Activated CD8-positive, alpha-beta T cell treated with anti-CD3 and anti-CD28 coated beads for 36 hours (primary cell): ENCODE measurements around the gene CACNG5. TPM values are rescaled to one million over a fixed set of nuclear protein-coding genes. Genes with fewer than 3 reads are reported as not detected.

ENCODE experiments used
- ATAC-seq: fragments of 200-7000 bp; cut with Tn5 transposase; one replicate; pipeline ENCODE4 v1.10.0; 2021; ENCODE audit warnings: mild to moderate bottlenecking, moderate library complexity
- CTCF ChIA-PET: fragments of 350-600 bp; sonication (Branson Sonifier 250); formaldehyde crosslinking; loops from one replicate; lab custom pipeline; 2021; ENCODE audit warnings: antibody characterized with exemption; lab: Charles Lee
- POLR2A ChIA-PET: fragments of 350-600 bp; sonication (Branson Sonifier 250); formaldehyde crosslinking; loops from one replicate; lab custom pipeline; 2021; ENCODE audit warnings: antibody characterized with exemption; lab: Charles Lee
- DNase-seq: peaks from one replicate; pipeline ENCODE4 v3.0.0-alpha.2; 2020
- H3K27ac Mint-ChIP-seq: one replicate; pipeline ENCODE4 v1.8.0; 2021; ENCODE audit warnings: mild to moderate bottlenecking, mixed read lengths
- H3K27me3 Mint-ChIP-seq: one replicate; pipeline ENCODE4 v1.8.0; 2021; ENCODE audit warnings: mixed read lengths
- H3K36me3 Mint-ChIP-seq: one replicate; pipeline ENCODE4 v1.8.0; 2021; ENCODE audit warnings: low read depth, mixed read lengths
- H3K4me1 Mint-ChIP-seq: one replicate; pipeline ENCODE4 v1.8.0; 2021; ENCODE audit warnings: low read depth, mixed read lengths
- H3K4me3 Mint-ChIP-seq: one replicate; pipeline ENCODE4 v1.8.0; 2021; ENCODE audit warnings: mild to moderate bottlenecking, moderate library complexity, mixed read lengths
- H3K9me3 Mint-ChIP-seq: one replicate; pipeline ENCODE4 v1.8.0; 2021; ENCODE audit warnings: mixed read lengths
- intact Hi-C: fragments of 100-400 bp; cut with micrococcal nuclease; formaldehyde crosslinking; loops from one replicate; pipeline ENCODE4 v1.10.0; 2022
- total RNA-seq, 2 experiments: library from RNA; stranded (reverse); gene quantifications; one replicate each; pipeline ENCODE4 v1.2.3, GENCODE V29; 2021
- TF ChIP-seq, protein P1 (sequence below): fragments of 200-600 bp; IDR thresholded peaks from one replicate; pipeline ENCODE4 v1.8.0; 2022; ENCODE audit warnings: antibody characterized with exemption, mild to moderate bottlenecking

The CACNG5 gene
- total RNA-seq, 2 experiments from 2014 or later: not detected

DNA sequence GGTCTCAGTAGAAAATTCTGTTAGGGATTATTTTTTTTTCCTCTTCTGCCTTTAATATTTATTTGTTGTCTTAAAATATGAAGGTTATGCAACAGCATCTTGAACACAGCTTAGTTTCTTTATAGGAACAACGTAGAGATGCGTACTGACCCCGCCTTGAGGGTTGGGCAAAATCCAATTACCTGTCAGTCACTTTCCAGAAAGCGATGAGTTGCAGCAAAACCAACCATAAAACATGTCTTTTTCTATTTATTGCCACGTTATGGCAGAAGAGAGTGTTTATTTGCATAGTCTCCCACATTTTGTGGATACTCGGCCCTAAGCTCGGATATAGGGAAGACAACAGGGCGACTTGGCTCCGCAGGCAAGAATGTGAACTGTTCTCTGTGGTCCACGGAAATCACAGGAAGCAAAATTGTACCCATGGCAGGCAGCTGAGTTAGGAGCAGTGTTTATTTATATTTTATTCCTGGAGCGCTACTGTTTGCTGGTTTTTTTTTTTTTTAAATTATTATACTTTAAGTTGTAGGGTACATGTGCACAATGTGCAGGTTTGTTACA lies 44.3 kb upstream of the CACNG5 start:
- ATAC-seq: no peak
- no peak for DNase-seq
- Mint-ChIP-seq H3K36me3 (peaks cover 47% of the 10 kb centered on the region), H3K27ac (no peak overlapping the region), H3K27me3 (no peaks in the 10 kb centered on the region), H3K4me3 (no peak overlapping the region), H3K4me1 (peaks cover 6% of the 10 kb centered on the region), H3K9me3 (no peaks in the 10 kb centered on the region)
- intact Hi-C loops: no loop called here
- TF ChIP-seq, protein P1, sequence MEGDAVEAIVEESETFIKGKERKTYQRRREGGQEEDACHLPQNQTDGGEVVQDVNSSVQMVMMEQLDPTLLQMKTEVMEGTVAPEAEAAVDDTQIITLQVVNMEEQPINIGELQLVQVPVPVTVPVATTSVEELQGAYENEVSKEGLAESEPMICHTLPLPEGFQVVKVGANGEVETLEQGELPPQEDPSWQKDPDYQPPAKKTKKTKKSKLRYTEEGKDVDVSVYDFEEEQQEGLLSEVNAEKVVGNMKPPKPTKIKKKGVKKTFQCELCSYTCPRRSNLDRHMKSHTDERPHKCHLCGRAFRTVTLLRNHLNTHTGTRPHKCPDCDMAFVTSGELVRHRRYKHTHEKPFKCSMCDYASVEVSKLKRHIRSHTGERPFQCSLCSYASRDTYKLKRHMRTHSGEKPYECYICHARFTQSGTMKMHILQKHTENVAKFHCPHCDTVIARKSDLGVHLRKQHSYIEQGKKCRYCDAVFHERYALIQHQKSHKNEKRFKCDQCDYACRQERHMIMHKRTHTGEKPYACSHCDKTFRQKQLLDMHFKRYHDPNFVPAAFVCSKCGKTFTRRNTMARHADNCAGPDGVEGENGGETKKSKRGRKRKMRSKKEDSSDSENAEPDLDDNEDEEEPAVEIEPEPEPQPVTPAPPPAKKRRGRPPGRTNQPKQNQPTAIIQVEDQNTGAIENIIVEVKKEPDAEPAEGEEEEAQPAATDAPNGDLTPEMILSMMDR: no peak
- ChIA-PET POLR2A (no interaction called here), CTCF (interaction anchor here (1.1 kb wide), 1 partner anchor 9 kb away, joined by 3 read pairs; no protein-coding TSS in a partner anchor)

DNA sequence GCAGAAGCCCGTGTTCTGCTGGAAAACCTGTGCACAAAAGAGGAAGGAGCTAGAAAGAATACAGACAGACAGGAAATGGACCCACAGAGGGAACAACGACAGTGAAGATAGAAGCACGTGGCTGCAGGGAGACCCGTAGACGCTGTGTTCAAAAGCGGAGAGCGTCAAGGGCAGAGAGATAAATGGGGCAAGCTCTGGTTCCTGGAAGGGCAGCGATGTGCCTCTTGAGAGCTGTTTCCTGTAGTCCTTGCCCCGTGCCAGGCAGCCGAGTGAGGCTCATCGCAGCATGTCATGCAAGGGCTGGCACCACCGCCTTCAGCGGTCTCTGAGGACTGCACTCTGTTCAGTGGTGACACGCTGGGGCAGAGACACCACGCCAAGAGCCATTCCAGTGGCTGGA lies 43.6 kb upstream of the CACNG5 start:
- CTCF ChIA-PET: no interaction called here
- POLR2A ChIA-PET: interaction anchor here (0.7 kb wide), 1 partner anchor 19 kb away, joined by 3 read pairs; no protein-coding TSS in a partner anchor
- H3K4me1 Mint-ChIP-seq: peaks cover 6% of the 10 kb centered on the region

DNA sequence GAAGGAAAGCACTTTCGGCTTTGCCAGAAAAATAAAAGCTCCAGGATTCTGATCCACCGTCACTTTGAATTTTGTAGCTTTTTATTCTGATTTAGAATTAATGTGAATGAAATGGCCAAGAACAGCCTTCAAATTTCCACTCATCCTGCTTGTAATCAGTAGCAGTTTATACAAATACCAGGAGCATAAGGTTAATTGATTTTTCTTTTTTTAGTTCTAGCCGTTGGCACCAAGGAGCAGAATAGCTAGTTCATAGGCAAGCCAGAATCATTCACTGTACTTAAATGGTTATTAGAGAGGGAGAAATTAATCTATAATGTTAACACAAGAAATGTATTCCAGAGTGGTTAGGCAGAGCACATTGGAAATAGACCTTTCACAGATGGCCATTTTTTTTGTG lies 41.1 kb upstream of the CACNG5 start:
- intact Hi-C loops: no loop called here
- H3K27ac Mint-ChIP-seq: no peak overlapping the region
- TF ChIP-seq, protein P1: no peak
- DNase-seq (no peak), ATAC-seq (no peak)
- POLR2A ChIA-PET: interaction anchor here (0.6 kb wide), 1 partner anchor 242 kb away, joined by 3 read pairs; no protein-coding TSS in a partner anchor
- H3K9me3 Mint-ChIP-seq: no peaks in the 10 kb centered on the region
- peaks cover 56% of the 10 kb centered on the region for H3K36me3 Mint-ChIP-seq
- peaks cover 6% of the 10 kb centered on the region for H3K4me1 Mint-ChIP-seq
- H3K4me3 Mint-ChIP-seq: no peak overlapping the region
- CTCF ChIA-PET: no interaction called here
- H3K27me3 Mint-ChIP-seq: no peaks in the 10 kb centered on the region

More for the DNA sequence above, 43.6 kb upstream of the CACNG5 start:
- no peak overlapping the region for H3K4me3 Mint-ChIP-seq
- H3K27ac Mint-ChIP-seq: peak overlapping the region; percentile 6
- H3K9me3 Mint-ChIP-seq: no peaks in the 10 kb centered on the region
- H3K27me3 Mint-ChIP-seq: no peaks in the 10 kb centered on the region
- ATAC-seq: peak; percentile 24
- TF ChIP-seq, protein P1: no peak
- intact Hi-C loops: no loop called here
- H3K36me3 Mint-ChIP-seq: peaks cover 54% of the 10 kb centered on the region
- DNase-seq: no peak

DNA sequence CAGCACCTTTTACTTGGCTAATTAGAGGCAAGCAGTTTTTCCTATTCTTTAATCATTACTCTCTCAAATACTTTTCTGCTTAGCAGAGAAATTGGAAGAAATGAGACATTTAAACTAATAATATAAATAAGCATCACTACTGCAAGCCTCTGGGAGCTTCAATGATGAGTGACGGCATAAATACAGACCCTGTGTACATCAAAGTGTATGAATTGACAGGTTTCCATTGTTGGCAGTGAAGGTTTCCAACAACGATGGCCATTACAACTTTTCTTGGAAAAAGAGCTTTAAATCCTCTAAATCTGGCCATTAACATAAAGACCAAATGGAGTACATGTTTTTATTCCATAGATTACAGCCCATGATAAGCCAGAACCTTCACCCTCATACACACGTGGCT lies 39.4 kb upstream of the CACNG5 start:
- H3K4me3 Mint-ChIP-seq: no peak overlapping the region
- no peaks in the 10 kb centered on the region for H3K27me3 Mint-ChIP-seq
- H3K9me3 Mint-ChIP-seq: no peaks in the 10 kb centered on the region
- intact Hi-C loops: no loop called here
- DNase-seq: no peak
- H3K36me3 Mint-ChIP-seq: peaks cover 55% of the 10 kb centered on the region
- H3K27ac Mint-ChIP-seq: no peak overlapping the region
- peaks cover 4% of the 10 kb centered on the region for H3K4me1 Mint-ChIP-seq
- no peak for ATAC-seq
- CTCF ChIA-PET: interaction anchor here (1.2 kb wide), 1 partner anchor 54 kb away, joined by 3 read pairs; no protein-coding TSS in a partner anchor
- POLR2A ChIA-PET: no interaction called here
- TF ChIP-seq, protein P1: no peak

DNA sequence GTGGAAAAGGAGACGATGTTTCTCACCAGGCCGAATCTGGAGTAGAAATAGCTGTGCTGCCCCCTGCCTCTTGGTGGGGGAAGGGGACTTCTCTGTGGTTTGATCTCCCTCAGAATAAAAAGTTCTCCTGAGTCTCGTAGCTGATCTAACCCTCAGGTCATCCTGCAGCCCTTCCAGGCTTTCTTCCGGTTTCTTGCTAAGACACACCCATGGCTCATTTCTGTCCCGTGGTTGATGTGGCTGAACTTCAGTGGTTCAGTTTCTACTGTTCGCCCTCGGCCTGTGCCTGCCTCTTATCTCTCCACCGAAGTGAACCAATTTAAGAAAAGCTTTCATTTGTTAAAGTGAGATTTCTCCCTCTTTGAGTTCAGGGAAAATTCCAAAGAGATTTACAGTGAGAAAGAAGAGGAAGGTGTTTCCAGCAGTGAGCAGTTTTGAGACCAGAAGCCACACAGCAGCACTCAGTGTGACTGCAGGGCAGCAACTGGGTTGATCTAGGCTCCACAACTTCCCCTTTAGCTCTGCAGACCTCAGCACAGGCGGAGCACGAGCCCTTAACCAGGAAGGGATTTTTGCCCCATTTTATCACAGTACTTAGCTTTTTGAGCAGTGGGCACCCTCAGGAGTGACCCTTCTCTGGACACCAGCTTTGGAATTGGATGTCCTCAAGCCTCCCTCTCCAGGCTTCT lies 34.9 kb upstream of the CACNG5 start:
- CTCF ChIA-PET: interaction anchor here (1.0 kb wide), 1 partner anchor 10 kb away, joined by 3 read pairs; no protein-coding TSS in a partner anchor
- ATAC-seq: no peak
- H3K9me3 Mint-ChIP-seq: no peaks in the 10 kb centered on the region

More for the DNA sequence above, 34.9 kb upstream of the CACNG5 start:
- intact Hi-C loops: no loop called here
- Mint-ChIP-seq H3K27ac (no peak overlapping the region), H3K4me1 (no peaks in the 10 kb centered on the region), H3K4me3 (no peak overlapping the region), H3K27me3 (no peaks in the 10 kb centered on the region), H3K36me3 (peaks cover 43% of the 10 kb centered on the region)
- DNase-seq: no peak
- TF ChIP-seq, protein P1: no peak
- POLR2A ChIA-PET: interaction anchor here (1.8 kb wide), 1 partner anchor 11 kb away, joined by 5 read pairs; no protein-coding TSS in a partner anchor
